GM23338 (cell line): Measurements from ENCODE around the gene TTC21B. TPM values are rescaled to one million over a fixed set of nuclear protein-coding genes. Genes with fewer than 3 reads are reported as not detected.

Source experiments
- ATAC-seq: fragments of 200-7000 bp; cut with Tn5 transposase; 3 replicates; pipeline ENCODE4 v1.9.1; 2020
- DNase-seq: peaks from one replicate; pipeline ENCODE4 v3.0.0-alpha.2; 2015; ENCODE audit warnings: low spot score
- H2AFZ ChIP-seq: fragments of 200-600 bp; sonication (generic); 2 replicates; pipeline ENCODE4 v1.8.0; 2016; ENCODE audit warnings: antibody characterized with exemption, mild to moderate bottlenecking, moderate library complexity
- H3F3A ChIP-seq: fragments of 200-600 bp; sonication (generic); replicated peaks from 2 replicates; pipeline ENCODE4 v1.8.0; 2017; ENCODE audit warnings: antibody characterized with exemption, mixed run types, low read depth
- H3K27ac ChIP-seq: fragments of 200-600 bp; sonication (generic); 2 replicates; pipeline ENCODE4 v1.6.1; 2016; ENCODE audit warnings: low read depth
- H3K27me3 ChIP-seq: fragments of 200-600 bp; sonication (generic); 2 replicates; pipeline ENCODE4 v1.8.0; 2016; ENCODE audit warnings: mild to moderate bottlenecking, mixed run types, moderate library complexity; ENCODE audit not compliant: insufficient read depth
- H3K36me3 ChIP-seq: fragments of 200-600 bp; sonication (generic); 2 replicates; pipeline ENCODE4 v1.8.0; 2016; ENCODE audit warnings: mild to moderate bottlenecking; ENCODE audit not compliant: insufficient read depth
- H3K4me1 ChIP-seq: fragments of 200-600 bp; sonication (generic); 2 replicates; pipeline ENCODE4 v1.8.0; 2016; ENCODE audit warnings: mild to moderate bottlenecking, moderate library complexity; ENCODE audit not compliant: insufficient read depth
- H3K4me2 ChIP-seq: fragments of 200-600 bp; sonication (generic); 2 replicates; pipeline ENCODE4 v1.7.1; 2017; ENCODE audit warnings: mixed run types
- H3K4me3 ChIP-seq: fragments of 200-600 bp; sonication (generic); 2 replicates; pipeline ENCODE4 v1.6.1; 2016; ENCODE audit warnings: mixed run types
- H3K79me2 ChIP-seq: fragments of 200-600 bp; sonication (generic); replicated peaks from 2 replicates; pipeline ENCODE4 v1.8.0; 2017; ENCODE audit warnings: mild to moderate bottlenecking; ENCODE audit not compliant: insufficient read depth
- H3K9me2 ChIP-seq: fragments of 200-600 bp; sonication (generic); 2 replicates; pipeline ENCODE4 v1.8.0; 2017; ENCODE audit not compliant: insufficient read depth
- H4K20me1 ChIP-seq: fragments of 200-600 bp; sonication (generic); replicated peaks from 2 replicates; pipeline ENCODE4 v1.8.0; 2017; ENCODE audit warnings: mild to moderate bottlenecking; ENCODE audit not compliant: insufficient read depth
- H3K27ac Mint-ChIP-seq: 2 replicates; pipeline ENCODE4 v1.8.0; 2020; ENCODE audit warnings: inconsistent platforms, mild to moderate bottlenecking, moderate library complexity, mixed read lengths
- H3K27me3 Mint-ChIP-seq: 3 replicates; pipeline ENCODE4 v1.8.0; 2022; ENCODE audit warnings: low read depth, mild to moderate bottlenecking, moderate library complexity, mixed read lengths, inconsistent platforms; ENCODE audit not compliant: insufficient read depth, poor library complexity
- H3K36me3 Mint-ChIP-seq: 3 replicates; pipeline ENCODE4 v1.8.0; 2021; ENCODE audit warnings: low read depth, mild to moderate bottlenecking, inconsistent platforms, moderate library complexity, mixed read lengths
- H3K4me1 Mint-ChIP-seq: 3 replicates; pipeline ENCODE4 v1.8.0; 2020; ENCODE audit warnings: mild to moderate bottlenecking, inconsistent platforms, mixed read lengths
- H3K4me3 Mint-ChIP-seq: 3 replicates; pipeline ENCODE4 v1.8.0; 2021; ENCODE audit warnings: moderate library complexity, mild to moderate bottlenecking, inconsistent platforms, mixed read lengths
- H3K9me3 Mint-ChIP-seq: 3 replicates; pipeline ENCODE4 v1.8.0; 2020; ENCODE audit warnings: moderate library complexity, mild to moderate bottlenecking, inconsistent platforms, mixed read lengths
- CREB1 ChIP-seq: fragments of 250-450 bp; sonication (Bioruptor Pico); IDR thresholded peaks from 2 replicates; pipeline ENCODE4 v1.5.0; 2020; ENCODE audit warnings: low read depth, mild to moderate bottlenecking, moderate library complexity
- CTCF ChIP-seq, 2 experiments: fragments of 200-600 bp in 1 of 2; sonication (generic) in 1 of 2; conservative IDR thresholded peaks; 2 replicates each; pipeline versions ENCODE4 v1.5.1 to v1.6.1; 2016 to 2017; ENCODE audit warnings: antibody characterized with exemption in 2 of 2, low read depth in 2 of 2, mild to moderate bottlenecking in 2 of 2, moderate library complexity in 1 of 2
- ETS1 ChIP-seq: IDR thresholded peaks from 2 replicates; pipeline ENCODE4 v1.6.1; 2016; ENCODE audit warnings: antibody characterized with exemption
- EZH2 ChIP-seq: fragments of 200-600 bp; sonication (generic); IDR thresholded peaks from one replicate; pipeline ENCODE4 v1.8.0; 2017; ENCODE audit warnings: antibody characterized with exemption, mild to moderate bottlenecking, low read depth; ENCODE audit not compliant: unreplicated experiment
- EZH2phosphoT487 ChIP-seq: fragments of 200-600 bp; sonication (generic); IDR thresholded peaks from one replicate; pipeline ENCODE4 v1.8.1; 2018; ENCODE audit warnings: antibody characterized with exemption; ENCODE audit not compliant: unreplicated experiment
- JUNB ChIP-seq: IDR thresholded peaks from one replicate; pipeline ENCODE4 v1.6.1; 2016; ENCODE audit warnings: antibody characterized with exemption; ENCODE audit not compliant: unreplicated experiment
- NANOG ChIP-seq: IDR thresholded peaks from 2 replicates; pipeline ENCODE4 v1.6.1; 2016; ENCODE audit warnings: antibody characterized with exemption, borderline replicate concordance
- POLR2AphosphoS5 ChIP-seq: IDR thresholded peaks from 2 replicates; pipeline ENCODE4 v1.6.1; 2016; ENCODE audit warnings: antibody characterized with exemption, low read depth
- REST ChIP-seq: IDR thresholded peaks from one replicate; pipeline ENCODE4 v1.6.1; 2018; ENCODE audit warnings: antibody characterized with exemption; ENCODE audit not compliant: unreplicated experiment
- STAT1 ChIP-seq: IDR thresholded peaks from one replicate; pipeline ENCODE4 v1.6.1; 2016; ENCODE audit warnings: antibody characterized with exemption; ENCODE audit not compliant: unreplicated experiment
- ZNF114 ChIP-seq: fragments of 250-450 bp; sonication (Bioruptor Pico); IDR thresholded peaks from 2 replicates; pipeline ENCODE4 v1.5.0; 2020; ENCODE audit warnings: mild to moderate bottlenecking, moderate library complexity
- ZNF331 ChIP-seq: fragments of 250-450 bp; sonication (Bioruptor Pico); IDR thresholded peaks from 2 replicates; pipeline ENCODE4 v1.5.0; 2020; ENCODE audit warnings: low read depth, mild to moderate bottlenecking, moderate library complexity
- ZNF462 ChIP-seq: fragments of 250-450 bp; sonication (Bioruptor Pico); IDR thresholded peaks from 2 replicates; pipeline ENCODE4 v1.5.0; 2020; ENCODE audit warnings: mild to moderate bottlenecking, moderate library complexity
- polyA plus RNA-seq: library from polyadenylated mRNA; unstranded; fragments of >200 nt; fragmentation: Nextera tagmentation; extraction: Ambion mirVana; gene quantifications from 2 replicates; pipeline ENCODE4 v1.2.1, GENCODE V29; 2016
- total RNA-seq: library from RNA; depleted of rRNA; stranded (reverse); fragments of >200 nt; shearing (Covaris generic); gene quantifications from 2 replicates; pipeline ENCODE4 v1.2.3, GENCODE V29; 2014

TTC21B gene
- total and polyA plus RNA-seq, 2 experiments from 2014 or later = 10.1 to 32.8 TPM

- Histone ChIP-seq H4K20me1 (no peaks in the 10 kb centered on the region), H3K27ac (no peak overlapping the region), H2AFZ (no peak overlapping the region), H3K27me3 (no peaks in the 10 kb centered on the region), H3K4me2 (no peak overlapping the region), H3K79me2 (no peaks in the 10 kb centered on the region), H3K36me3 (peaks cover 27% of the 10 kb centered on the region; the same call in 1 of the 2 replicates), H3K4me3 (no peak overlapping the region), H3K4me1 (no peaks in the 10 kb centered on the region), H3K9me2 (no peaks in the 10 kb centered on the region), H3F3A (no peaks in the 10 kb centered on the region)
- Mint-ChIP-seq H3K4me1 (no peaks in the 10 kb centered on the region), H3K36me3 (peaks cover 37% of the 10 kb centered on the region; the same call in 2 of the 3 replicates), H3K27ac (no peak overlapping the region), H3K4me3 (no peak overlapping the region), H3K9me3 (no peaks in the 10 kb centered on the region), H3K27me3 (no peaks in the 10 kb centered on the region)
- no peak for DNase-seq
- TF ChIP-seq CREB1 (CRISPR knock-in tag) = no peak
- TF ChIP-seq ZNF114 = no peak
- no peak for TF ChIP-seq ZNF331 (CRISPR knock-in tag)
- TF ChIP-seq ZNF462 (CRISPR knock-in tag) = no peak
- TF ChIP-seq CTCF (conservative IDR thresholded peaks at IDR 0.05; ENCODE audit: low read depth in 2 of 2) = no peak
- TF ChIP-seq REST = no peak
- no peak for TF ChIP-seq POLR2AphosphoS5
- no peak for TF ChIP-seq STAT1
- no peak for TF ChIP-seq EZH2
- TF ChIP-seq JUNB = no peak
- no peak for TF ChIP-seq EZH2phosphoT487
- TF ChIP-seq ETS1 = no peak
- no peak for TF ChIP-seq NANOG
- ATAC-seq = no peak
Measured at GRCh38 chr2:165927353-165927752, 26.2 kb downstream of the TTC21B start.
